Measurements from ENCODE around the gene PINLYP. TPM values are rescaled to one million over a fixed set of nuclear protein-coding genes. Genes with fewer than 3 reads are reported as not detected.

PINLYP gene
- total and polyA plus RNA-seq, 9 of the 15 experiments (the other 6 are each of a cell fraction or from before 2014, with no cell fraction given), result 1.00 to 6.7 (median 2.2) TPM

DNA sequence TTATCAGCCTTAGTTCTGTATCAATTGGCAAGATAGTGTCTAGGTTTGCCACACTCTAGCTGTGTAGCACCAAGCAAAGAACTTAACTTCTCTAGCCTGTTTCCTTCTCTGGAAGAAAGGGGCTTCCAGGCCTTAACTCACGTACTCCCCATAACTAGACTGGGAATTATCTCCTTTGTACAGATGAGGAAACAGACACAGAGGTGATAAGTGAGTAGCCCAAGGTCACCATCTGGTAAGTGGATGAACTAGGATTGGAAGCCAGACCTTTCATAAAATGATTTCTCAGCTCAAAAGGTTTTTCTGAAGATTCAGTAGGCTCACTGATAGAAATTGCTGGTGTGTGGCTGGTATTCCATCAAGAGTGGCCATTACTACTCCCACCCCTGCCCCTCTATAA, 40.7 kb downstream of the PINLYP start (continued):
- TF ChIP-seq, protein P1, sequence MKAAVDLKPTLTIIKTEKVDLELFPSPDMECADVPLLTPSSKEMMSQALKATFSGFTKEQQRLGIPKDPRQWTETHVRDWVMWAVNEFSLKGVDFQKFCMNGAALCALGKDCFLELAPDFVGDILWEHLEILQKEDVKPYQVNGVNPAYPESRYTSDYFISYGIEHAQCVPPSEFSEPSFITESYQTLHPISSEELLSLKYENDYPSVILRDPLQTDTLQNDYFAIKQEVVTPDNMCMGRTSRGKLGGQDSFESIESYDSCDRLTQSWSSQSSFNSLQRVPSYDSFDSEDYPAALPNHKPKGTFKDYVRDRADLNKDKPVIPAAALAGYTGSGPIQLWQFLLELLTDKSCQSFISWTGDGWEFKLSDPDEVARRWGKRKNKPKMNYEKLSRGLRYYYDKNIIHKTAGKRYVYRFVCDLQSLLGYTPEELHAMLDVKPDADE (conservative IDR thresholded peaks at IDR 0.05; ENCODE audit: control insufficient read depth, low read depth, low read length), result no peak
- TF ChIP-seq TBP (optimal IDR thresholded peaks at IDR 0.05; ENCODE audit: low read depth, low read length), result peak; percentile 32
- no peak for TF ChIP-seq ZZZ3 (IDR thresholded peaks at IDR 0.05)
- TF ChIP-seq TCF3 (CRISPR knock-in tag; IDR thresholded peaks at IDR 0.05), result peak; percentile 86
- no peak for TF ChIP-seq NRF1 (conservative IDR thresholded peaks at IDR 0.05 in 1 of 2, IDR thresholded peaks at IDR 0.05 in 1 of 2)
- no peak for TF ChIP-seq ZNF165 (CRISPR knock-in tag; IDR thresholded peaks at IDR 0.05; ENCODE audit: borderline replicate concordance)
- no peak for TF ChIP-seq FOXJ3 (CRISPR knock-in tag; IDR thresholded peaks at IDR 0.05)
- TF ChIP-seq PURB (CRISPR knock-in tag; IDR thresholded peaks at IDR 0.05; ENCODE audit: low read depth), result no peak
- no peak for TF ChIP-seq ZNF197 (CRISPR knock-in tag; IDR thresholded peaks at IDR 0.05; ENCODE audit: low read depth)
- no peak for TF ChIP-seq RAD51 (IDR thresholded peaks at IDR 0.05; ENCODE audit: borderline replicate concordance, low read depth)
- no peak for TF ChIP-seq ZSCAN29 (IDR thresholded peaks at IDR 0.05)
- TF ChIP-seq TCF7 (IDR thresholded peaks at IDR 0.05; ENCODE audit: borderline replicate concordance), result no peak
- no peak for TF ChIP-seq SRSF3 (IDR thresholded peaks at IDR 0.05; ENCODE audit: insufficient read depth, low read length)
- TF ChIP-seq CBFA2T3 (IDR thresholded peaks at IDR 0.05), result peak; percentile 93
- TF ChIP-seq NCOA6 (IDR thresholded peaks at IDR 0.05), result no peak
- TF ChIP-seq, protein P2, sequence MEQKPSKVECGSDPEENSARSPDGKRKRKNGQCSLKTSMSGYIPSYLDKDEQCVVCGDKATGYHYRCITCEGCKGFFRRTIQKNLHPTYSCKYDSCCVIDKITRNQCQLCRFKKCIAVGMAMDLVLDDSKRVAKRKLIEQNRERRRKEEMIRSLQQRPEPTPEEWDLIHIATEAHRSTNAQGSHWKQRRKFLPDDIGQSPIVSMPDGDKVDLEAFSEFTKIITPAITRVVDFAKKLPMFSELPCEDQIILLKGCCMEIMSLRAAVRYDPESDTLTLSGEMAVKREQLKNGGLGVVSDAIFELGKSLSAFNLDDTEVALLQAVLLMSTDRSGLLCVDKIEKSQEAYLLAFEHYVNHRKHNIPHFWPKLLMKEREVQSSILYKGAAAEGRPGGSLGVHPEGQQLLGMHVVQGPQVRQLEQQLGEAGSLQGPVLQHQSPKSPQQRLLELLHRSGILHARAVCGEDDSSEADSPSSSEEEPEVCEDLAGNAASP (IDR thresholded peaks at IDR 0.05), result no peak
- no peak for TF ChIP-seq MIER1 (IDR thresholded peaks at IDR 0.05; ENCODE audit: low read depth)

All from K562 (cell line).